Fibroblast of pulmonary artery (primary cell): ENCODE measurements around the gene FHIT.

ENCODE experiments used
- DNase-seq: peaks from one replicate; pipeline ENCODE4 v3.0.0-alpha.2; 2010; ENCODE audit warnings: low read depth
- H3K4me3 ChIP-seq: replicated peaks from 2 replicates; pipeline ENCODE4 v1.5.1; 2011; ENCODE audit warnings: low read depth, mild to moderate bottlenecking, control low read depth, low read length, moderate library complexity
- TF ChIP-seq, protein P1 (sequence below): IDR thresholded peaks from 2 replicates; pipeline ENCODE4 v1.5.1; 2011; ENCODE audit warnings: mild to moderate bottlenecking, control low read depth, low read length, inconsistent platforms; ENCODE audit errors: missing control alignments

FHIT gene

DNA sequence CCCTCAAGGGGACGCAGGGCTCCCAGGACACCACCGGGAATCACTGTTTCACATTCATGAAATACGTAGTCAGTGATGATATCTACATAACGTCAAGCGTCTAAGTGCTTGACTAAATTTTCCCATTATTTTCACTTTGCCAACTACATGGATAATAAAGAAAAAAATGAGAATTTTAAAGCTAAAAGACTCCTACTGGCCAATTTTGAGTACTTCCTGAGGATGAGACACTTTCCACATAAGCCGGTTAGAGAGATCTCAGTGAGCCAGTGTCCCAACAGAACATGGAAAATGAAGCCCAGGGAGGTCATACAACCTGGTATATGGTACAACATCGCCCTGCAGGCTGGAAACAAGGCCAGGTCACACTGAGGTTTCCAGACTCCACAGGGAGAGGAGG lies 928.1 kb downstream of the FHIT start:
- no peak overlapping the region for H3K4me3 ChIP-seq
- TF ChIP-seq, protein P1, sequence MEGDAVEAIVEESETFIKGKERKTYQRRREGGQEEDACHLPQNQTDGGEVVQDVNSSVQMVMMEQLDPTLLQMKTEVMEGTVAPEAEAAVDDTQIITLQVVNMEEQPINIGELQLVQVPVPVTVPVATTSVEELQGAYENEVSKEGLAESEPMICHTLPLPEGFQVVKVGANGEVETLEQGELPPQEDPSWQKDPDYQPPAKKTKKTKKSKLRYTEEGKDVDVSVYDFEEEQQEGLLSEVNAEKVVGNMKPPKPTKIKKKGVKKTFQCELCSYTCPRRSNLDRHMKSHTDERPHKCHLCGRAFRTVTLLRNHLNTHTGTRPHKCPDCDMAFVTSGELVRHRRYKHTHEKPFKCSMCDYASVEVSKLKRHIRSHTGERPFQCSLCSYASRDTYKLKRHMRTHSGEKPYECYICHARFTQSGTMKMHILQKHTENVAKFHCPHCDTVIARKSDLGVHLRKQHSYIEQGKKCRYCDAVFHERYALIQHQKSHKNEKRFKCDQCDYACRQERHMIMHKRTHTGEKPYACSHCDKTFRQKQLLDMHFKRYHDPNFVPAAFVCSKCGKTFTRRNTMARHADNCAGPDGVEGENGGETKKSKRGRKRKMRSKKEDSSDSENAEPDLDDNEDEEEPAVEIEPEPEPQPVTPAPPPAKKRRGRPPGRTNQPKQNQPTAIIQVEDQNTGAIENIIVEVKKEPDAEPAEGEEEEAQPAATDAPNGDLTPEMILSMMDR, result no peak

DNA sequence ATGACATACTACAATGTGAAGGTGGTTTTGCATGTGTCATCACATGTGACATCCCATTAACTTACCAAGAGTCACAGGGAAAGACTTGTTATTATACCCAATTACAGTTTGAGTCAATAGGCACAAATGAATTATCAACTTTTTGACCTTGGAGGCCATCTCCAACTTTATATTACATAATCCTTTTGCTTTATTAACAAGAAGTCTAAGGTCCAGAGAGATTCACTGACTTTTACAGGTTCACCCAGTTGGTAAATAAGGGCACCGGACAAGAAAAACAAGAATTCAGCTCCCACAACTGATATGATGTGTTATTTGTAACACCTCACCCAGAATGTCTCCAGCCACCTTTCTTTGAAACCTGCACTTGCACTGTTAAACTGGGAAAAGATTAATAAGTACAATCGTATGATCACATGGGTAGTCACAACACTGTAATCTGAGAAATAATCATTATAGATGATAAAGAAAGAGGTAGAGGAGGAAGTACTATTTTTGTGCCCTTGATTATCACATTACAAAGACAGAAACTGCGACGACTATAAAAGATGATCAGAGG lies 928.9 kb downstream of the FHIT start:
- no peak overlapping the region for H3K4me3 ChIP-seq
- TF ChIP-seq, protein P1, result no peak
- DNase-seq, result no peak

More for the DNA sequence above, 928.1 kb downstream of the FHIT start:
- no peak for DNase-seq

DNA sequence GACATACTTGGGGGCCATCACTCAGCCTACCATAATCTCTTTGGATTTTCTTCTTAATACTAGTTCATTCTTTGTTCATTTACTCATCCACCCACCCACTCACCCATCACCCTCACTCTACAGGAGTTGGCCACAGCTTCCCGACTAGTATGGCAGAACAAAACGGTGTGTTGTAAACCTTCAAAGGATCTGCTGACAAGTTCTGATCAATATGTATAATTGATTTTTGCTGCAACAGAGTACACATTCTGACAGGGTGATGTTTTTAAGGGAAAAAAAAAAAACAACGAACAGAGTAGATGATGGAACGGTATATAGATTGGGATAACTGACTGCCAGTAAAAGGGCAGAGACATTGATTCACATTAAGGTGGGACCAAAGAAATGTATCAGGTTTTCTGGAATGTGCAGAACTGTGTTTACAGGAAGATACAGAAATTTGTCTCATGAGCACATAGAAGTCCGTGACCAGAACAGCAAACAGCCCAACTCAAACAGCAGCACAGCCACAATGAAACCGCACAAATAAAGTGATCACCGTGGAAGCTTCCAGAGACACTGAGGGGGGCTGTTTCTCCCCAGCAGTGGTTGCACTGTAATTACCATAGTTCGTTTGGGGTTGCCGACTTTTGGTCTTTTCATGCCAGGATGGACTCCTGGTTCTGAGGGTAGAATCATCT lies 931.9 kb downstream of the FHIT start:
- DNase-seq, result no peak
- TF ChIP-seq, protein P1, result no peak
- no peak overlapping the region for H3K4me3 ChIP-seq

DNA sequence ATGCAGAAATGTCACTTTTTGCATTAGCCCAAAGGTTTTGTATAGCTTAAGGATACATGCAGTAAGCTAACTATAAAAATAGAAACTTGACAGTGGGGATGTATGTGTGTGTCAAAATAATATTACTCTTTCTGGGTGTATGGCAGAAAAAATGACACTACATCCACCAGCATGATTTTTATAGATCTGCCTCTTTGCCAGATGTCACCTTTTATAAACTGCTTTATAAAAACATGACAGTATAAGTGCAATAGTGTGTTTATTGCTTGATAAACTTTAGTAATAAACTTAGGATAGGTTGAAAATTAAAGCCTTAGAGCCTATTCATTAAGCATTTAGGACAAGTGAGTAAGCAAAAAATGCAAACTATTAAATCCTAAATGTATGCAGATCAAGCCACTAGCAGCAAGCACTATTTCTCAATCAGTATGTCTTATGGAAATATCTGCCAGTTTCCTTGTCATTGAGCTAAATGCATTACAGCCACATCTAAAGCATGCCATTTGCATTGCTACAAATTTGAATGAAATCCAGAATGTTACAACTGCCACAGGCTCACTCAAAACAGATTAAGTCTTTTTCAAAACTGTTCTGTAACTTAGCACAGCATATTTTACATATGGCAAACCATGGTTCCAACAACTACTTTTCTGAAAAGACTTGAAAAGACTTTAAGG lies 935.0 kb downstream of the FHIT start:
- no peak overlapping the region for H3K4me3 ChIP-seq
- peak; percentile 66 for DNase-seq
- TF ChIP-seq, protein P1, result no peak

DNA sequence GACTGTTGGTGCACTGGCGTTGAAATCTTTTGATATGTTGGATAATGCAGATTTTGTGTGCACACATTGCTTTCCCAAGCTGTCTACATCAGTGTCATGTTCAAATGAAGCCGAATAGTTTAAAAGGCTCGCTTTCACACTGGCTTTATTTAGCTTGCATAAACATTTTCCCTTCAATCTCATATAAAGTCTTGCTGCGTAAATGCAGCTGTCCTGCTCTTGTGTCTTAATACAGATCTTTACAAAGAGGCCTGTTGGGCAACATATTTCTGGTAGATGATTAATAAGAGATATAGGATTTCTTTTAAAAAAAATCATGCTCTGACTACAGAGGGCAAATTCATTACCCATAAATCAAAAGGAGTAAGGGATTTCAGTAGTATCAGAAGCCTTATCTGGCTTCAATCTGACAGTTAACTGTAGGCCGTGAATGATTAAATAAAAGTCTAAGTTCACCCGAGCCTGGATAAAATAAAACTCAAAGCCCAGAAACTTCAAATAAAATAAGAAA lies 937.2 kb downstream of the FHIT start:
- TF ChIP-seq, protein P1, result no peak
- no peak for DNase-seq
- no peak overlapping the region for H3K4me3 ChIP-seq

DNA sequence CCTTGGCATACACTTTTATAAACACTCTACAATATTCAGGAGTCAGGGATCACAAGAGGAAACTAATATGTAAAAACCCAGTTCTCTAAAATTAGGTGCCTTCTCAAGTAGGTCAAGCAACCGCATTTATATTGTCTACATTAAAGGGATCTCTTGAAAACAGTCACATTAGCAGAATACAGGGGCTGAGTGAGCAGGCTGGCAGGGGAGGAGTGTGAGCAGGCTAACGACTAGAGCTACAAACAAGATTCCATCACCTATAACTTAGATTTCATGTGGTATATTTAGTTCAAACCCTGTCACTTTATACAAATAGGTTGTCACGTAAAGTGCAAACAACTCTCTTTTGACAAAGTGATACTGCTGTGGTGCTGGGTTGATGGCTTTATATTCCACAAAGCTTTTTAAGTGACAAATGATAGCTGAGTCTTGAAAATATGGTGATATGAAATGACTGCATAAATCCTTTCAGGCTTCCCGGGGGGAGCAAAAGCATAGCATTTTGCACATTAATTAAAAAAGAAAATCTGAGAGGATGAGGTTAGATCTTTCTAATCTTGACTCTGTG lies 937.9 kb downstream of the FHIT start:
- no peak for DNase-seq
- TF ChIP-seq, protein P1, result no peak
- H3K4me3 ChIP-seq, result no peak overlapping the region
